ENCODE results near the gene TNS2.
"Not testable (repeated sequence)": the region's sequence is repeated elsewhere in the genome, so short reads cannot be mapped to it uniquely, and the experiment has no call there.

The TNS2 gene

GRCh38 chr12:53049571-53050318 lies at the start of gene TNS2:
Gene TNS2 (plus strand): TSS chr12:53050065. CDS start chr12:53050186, 121 bp downstream.
- DNase-seq (ENCODE audit: insufficient read length, low spot score) (peak; percentile 70), FAIRE-seq (no peak)
- TF ChIP-seq POLR2A (IDR thresholded peaks at IDR 0.05; ENCODE audit: low read depth, low read length): peak; percentile 67

GRCh38 chr12:53004178-53004577 lies 45.7 kb upstream of the TNS2 start:
- peak; percentile 11 for FAIRE-seq

GRCh38 chr12:53004582-53004981 lies 45.3 kb upstream of the TNS2 start:
- FAIRE-seq (no peak), DNase-seq (ENCODE audit: insufficient read length, low spot score) (no peak)
- TF ChIP-seq POLR2A (IDR thresholded peaks at IDR 0.05; ENCODE audit: low read depth, low read length): no peak

More at GRCh38 chr12:53004178-53004577, 45.7 kb upstream of the TNS2 start:
- no peak for TF ChIP-seq POLR2A (IDR thresholded peaks at IDR 0.05; ENCODE audit: low read depth, low read length)
- DNase-seq (ENCODE audit: insufficient read length, low spot score): no peak

- FAIRE-seq: no peak
- TF ChIP-seq POLR2A (IDR thresholded peaks at IDR 0.05; ENCODE audit: low read depth, low read length): no peak
- no peak for DNase-seq (ENCODE audit: insufficient read length, low spot score)
Measured at GRCh38 chr12:53005215-53005985, 44.5 kb upstream of the TNS2 start.

GRCh38 chr12:53005986-53006809 lies 43.7 kb upstream of the TNS2 start, which contains the start of gene EIF4B:
Gene EIF4B (plus strand): TSS chr12:53006456. CDS start chr12:53006484, 28 bp downstream.
- peak; percentile 59 for TF ChIP-seq POLR2A (IDR thresholded peaks at IDR 0.05; ENCODE audit: low read depth, low read length)
- peak; percentile 89 for FAIRE-seq
- peak; percentile 84 for DNase-seq (ENCODE audit: insufficient read length, low spot score)

- DNase-seq (ENCODE audit: insufficient read length, low spot score) (peak; percentile 56), FAIRE-seq (no peak)
- TF ChIP-seq POLR2A (IDR thresholded peaks at IDR 0.05; ENCODE audit: low read depth, low read length): peak; percentile 28; the same call in 1 of the 2 replicates
Measured at GRCh38 chr12:53006810-53007309, 43.0 kb upstream of the TNS2 start.

GRCh38 chr12:53007343-53007742 lies 42.5 kb upstream of the TNS2 start:
- no peak for FAIRE-seq
- no peak for TF ChIP-seq POLR2A (IDR thresholded peaks at IDR 0.05; ENCODE audit: low read depth, low read length)
- DNase-seq (ENCODE audit: insufficient read length, low spot score): no peak

- not testable (repeated sequence) for FAIRE-seq; DNase-seq (ENCODE audit: insufficient read length, low spot score)
Measured at GRCh38 chr12:53008760-53009159, 41.1 kb upstream of the TNS2 start.

- FAIRE-seq (no peak), DNase-seq (ENCODE audit: insufficient read length, low spot score) (no peak)
- no peak for TF ChIP-seq POLR2A (IDR thresholded peaks at IDR 0.05; ENCODE audit: low read depth, low read length)
Measured at GRCh38 chr12:53010955-53011354, 38.9 kb upstream of the TNS2 start.

GRCh38 chr12:53011889-53012288 lies 38.0 kb upstream of the TNS2 start:
- DNase-seq (ENCODE audit: insufficient read length, low spot score) (no peak), FAIRE-seq (no peak)
- TF ChIP-seq POLR2A (IDR thresholded peaks at IDR 0.05; ENCODE audit: low read depth, low read length): no peak

GRCh38 chr12:53012928-53013327 lies 36.9 kb upstream of the TNS2 start:
- TF ChIP-seq POLR2A (IDR thresholded peaks at IDR 0.05; ENCODE audit: low read depth, low read length): no peak
- FAIRE-seq: no peak

GRCh38 chr12:53014709-53015108 lies 35.2 kb upstream of the TNS2 start:
- no peak for TF ChIP-seq POLR2A (IDR thresholded peaks at IDR 0.05; ENCODE audit: low read depth, low read length)
- DNase-seq (ENCODE audit: insufficient read length, low spot score): no peak
- no peak for FAIRE-seq

More at GRCh38 chr12:53012928-53013327, 36.9 kb upstream of the TNS2 start:
- DNase-seq (ENCODE audit: insufficient read length, low spot score): no peak

- no peak for TF ChIP-seq POLR2A (IDR thresholded peaks at IDR 0.05; ENCODE audit: low read depth, low read length)
- DNase-seq (ENCODE audit: insufficient read length, low spot score) (no peak), FAIRE-seq (no peak)
Measured at GRCh38 chr12:53025250-53025649, 24.6 kb upstream of the TNS2 start.

- not testable (repeated sequence) for FAIRE-seq; DNase-seq (ENCODE audit: insufficient read length, low spot score)
Measured at GRCh38 chr12:53027014-53027413, 22.9 kb upstream of the TNS2 start.
